OCI-LY1 (cell line): ENCODE results near the gene L3MBTL2.

Experiments used
- H2AFZ ChIP-seq: fragments of 200-600 bp; sonication (generic), shearing (Covaris generic); 2 replicates; pipeline ENCODE4 v1.6.0; 2014; ENCODE audit warnings: antibody characterized with exemption, mild to moderate bottlenecking, low read length
- H3F3A ChIP-seq: fragments of 200-600 bp; sonication (generic), shearing (Covaris generic); 2 replicates; pipeline ENCODE4 v1.6.0; 2014; ENCODE audit warnings: mild to moderate bottlenecking, antibody characterized with exemption, low read length, moderate library complexity; ENCODE audit not compliant: insufficient read depth
- H3K27ac ChIP-seq: fragments of 200-600 bp; sonication (generic); 2 replicates; pipeline ENCODE4 v1.5.1; 2014; ENCODE audit warnings: low read length, mixed run types, mild to moderate bottlenecking, low read depth; ENCODE audit not compliant: poor library complexity, severe bottlenecking
- H3K27me3 ChIP-seq: fragments of 200-600 bp; sonication (generic); 2 replicates; pipeline ENCODE4 v1.6.0; 2014; ENCODE audit warnings: antibody characterized with exemption, mild to moderate bottlenecking, low read length, moderate library complexity; ENCODE audit not compliant: insufficient read depth
- H3K36me3 ChIP-seq: fragments of 200-600 bp; sonication (generic); 2 replicates; pipeline ENCODE4 v1.6.1; 2014; ENCODE audit warnings: mild to moderate bottlenecking, antibody characterized with exemption, low read length, moderate library complexity, mixed read lengths; ENCODE audit not compliant: insufficient read depth
- H3K4me1 ChIP-seq: fragments of 200-600 bp; sonication (generic); 2 replicates; pipeline ENCODE4 v1.5.1; 2014; ENCODE audit warnings: mild to moderate bottlenecking, low read length, moderate library complexity; ENCODE audit not compliant: insufficient read depth, severe bottlenecking
- H3K4me2 ChIP-seq: fragments of 200-600 bp; sonication (generic), shearing (Covaris generic); 2 replicates; pipeline ENCODE4 v1.6.1; 2014; ENCODE audit warnings: low read length
- H3K4me3 ChIP-seq: fragments of 200-600 bp; sonication (generic); 2 replicates; pipeline ENCODE4 v1.5.1; 2014; ENCODE audit warnings: low read length, low read depth, mild to moderate bottlenecking, mixed read lengths; ENCODE audit not compliant: poor library complexity, severe bottlenecking
- H3K79me2 ChIP-seq: fragments of 200-600 bp; shearing (Covaris generic); 2 replicates; pipeline ENCODE4 v1.6.1; 2016; ENCODE audit warnings: mixed run types, low read length, mixed read lengths; ENCODE audit not compliant: insufficient read depth
- H3K9ac ChIP-seq: fragments of 200-600 bp; sonication (generic), shearing (Covaris generic); 2 replicates; pipeline ENCODE4 v1.6.1; 2014; ENCODE audit warnings: mild to moderate bottlenecking, low read length, mixed read lengths
- H3K9me2 ChIP-seq: fragments of 200-600 bp; sonication (generic), shearing (Covaris generic); 2 replicates; pipeline ENCODE4 v1.6.1; 2014; ENCODE audit warnings: low read depth, mild to moderate bottlenecking, low read length, mixed read lengths
- H3K9me3 ChIP-seq: fragments of 200-600 bp; shearing (Covaris generic); 2 replicates; pipeline ENCODE4 v1.6.1; 2014; ENCODE audit warnings: low read length, mixed read lengths
- H4K20me1 ChIP-seq: fragments of 200-600 bp; sonication (generic), shearing (Covaris generic); 2 replicates; pipeline ENCODE4 v1.6.0; 2016; ENCODE audit warnings: mild to moderate bottlenecking, low read length; ENCODE audit not compliant: insufficient read depth
- EZH2 ChIP-seq: fragments of 200-600 bp; sonication (generic), shearing (Covaris generic); IDR thresholded peaks from 2 replicates; pipeline ENCODE4 v1.8.0; 2017; ENCODE audit warnings: borderline replicate concordance, mixed run types, mild to moderate bottlenecking, antibody characterized with exemption, low read length, moderate library complexity, mixed read lengths
- TF ChIP-seq, protein P1 (sequence below): fragments of 200-600 bp; sonication (generic), shearing (Covaris generic); IDR thresholded peaks from 2 replicates; pipeline ENCODE4 v1.5.1; 2017; ENCODE audit warnings: mild to moderate bottlenecking, antibody characterized with exemption, low read length, moderate library complexity, mixed read lengths

L3MBTL2 gene

DNA sequence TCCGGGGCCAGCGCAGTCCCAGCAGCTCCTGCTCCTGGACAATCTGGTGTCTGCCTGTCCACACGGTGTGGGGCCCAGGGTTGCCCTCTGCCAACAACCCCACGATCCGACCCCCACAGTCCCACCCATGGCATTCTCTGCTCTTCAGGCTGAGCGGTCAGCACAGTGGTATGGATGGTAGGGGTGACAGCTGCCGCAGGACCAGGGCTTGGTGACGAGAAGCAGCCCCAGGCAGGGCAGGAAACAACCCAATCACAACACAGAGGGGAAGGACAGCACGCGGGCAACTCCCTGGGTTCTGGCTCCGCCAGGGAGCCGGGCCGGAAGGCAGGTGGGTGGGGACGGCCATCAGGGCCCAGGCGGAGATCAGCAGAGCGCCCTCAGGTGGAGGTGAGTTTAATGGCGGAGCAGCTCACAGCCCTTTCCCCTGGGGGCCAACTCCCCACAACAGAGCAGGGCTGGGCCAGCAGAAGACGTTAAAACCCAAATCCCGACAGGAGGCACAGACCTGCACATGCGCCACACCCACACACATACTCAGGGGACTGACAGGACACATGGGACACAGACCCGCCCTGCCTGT is 40.9 kb downstream of the L3MBTL2 start:
- H3K27ac ChIP-seq: no peak overlapping the region
- H3K9ac ChIP-seq: no peak overlapping the region
- H3K36me3 ChIP-seq: peaks cover 53% of the 10 kb centered on the region
- no peak for TF ChIP-seq EZH2
- TF ChIP-seq, protein P1, sequence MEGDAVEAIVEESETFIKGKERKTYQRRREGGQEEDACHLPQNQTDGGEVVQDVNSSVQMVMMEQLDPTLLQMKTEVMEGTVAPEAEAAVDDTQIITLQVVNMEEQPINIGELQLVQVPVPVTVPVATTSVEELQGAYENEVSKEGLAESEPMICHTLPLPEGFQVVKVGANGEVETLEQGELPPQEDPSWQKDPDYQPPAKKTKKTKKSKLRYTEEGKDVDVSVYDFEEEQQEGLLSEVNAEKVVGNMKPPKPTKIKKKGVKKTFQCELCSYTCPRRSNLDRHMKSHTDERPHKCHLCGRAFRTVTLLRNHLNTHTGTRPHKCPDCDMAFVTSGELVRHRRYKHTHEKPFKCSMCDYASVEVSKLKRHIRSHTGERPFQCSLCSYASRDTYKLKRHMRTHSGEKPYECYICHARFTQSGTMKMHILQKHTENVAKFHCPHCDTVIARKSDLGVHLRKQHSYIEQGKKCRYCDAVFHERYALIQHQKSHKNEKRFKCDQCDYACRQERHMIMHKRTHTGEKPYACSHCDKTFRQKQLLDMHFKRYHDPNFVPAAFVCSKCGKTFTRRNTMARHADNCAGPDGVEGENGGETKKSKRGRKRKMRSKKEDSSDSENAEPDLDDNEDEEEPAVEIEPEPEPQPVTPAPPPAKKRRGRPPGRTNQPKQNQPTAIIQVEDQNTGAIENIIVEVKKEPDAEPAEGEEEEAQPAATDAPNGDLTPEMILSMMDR: peak; percentile 34; the same call in 1 of the 2 replicates
- H3K79me2 ChIP-seq: no peaks in the 10 kb centered on the region
- H3K4me1 ChIP-seq: no peaks in the 10 kb centered on the region
- no peaks in the 10 kb centered on the region for H3K9me3 ChIP-seq
- no peaks in the 10 kb centered on the region for H3K9me2 ChIP-seq
- no peaks in the 10 kb centered on the region; the same call in 1 of the 2 replicates for H3F3A ChIP-seq
- no peaks in the 10 kb centered on the region for H4K20me1 ChIP-seq
- no peaks in the 10 kb centered on the region for H3K27me3 ChIP-seq
- no peak overlapping the region for H3K4me3 ChIP-seq
- no peak overlapping the region for H2AFZ ChIP-seq
- H3K4me2 ChIP-seq: no peak overlapping the region

DNA sequence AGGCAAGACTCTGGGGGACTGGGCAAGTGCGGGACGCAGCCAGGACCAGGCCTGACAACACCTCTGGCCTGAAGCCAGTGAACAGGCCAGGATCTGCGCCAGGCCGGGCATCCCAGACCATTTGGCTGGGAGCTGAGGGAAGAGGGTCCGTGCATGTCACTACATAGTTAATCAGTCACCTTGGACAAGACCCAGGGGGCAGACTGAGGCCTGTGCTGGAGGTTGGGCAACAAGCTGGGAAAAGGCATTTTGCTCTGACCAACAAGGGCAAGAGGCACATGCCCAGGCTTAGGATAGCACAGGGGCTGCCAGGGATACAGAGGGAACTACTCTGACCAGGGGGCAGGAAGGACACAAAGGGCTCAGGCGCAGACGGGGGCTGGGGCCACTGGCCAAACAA is 42.6 kb downstream of the L3MBTL2 start:
- Histone ChIP-seq H2AFZ (no peak overlapping the region), H3K4me2 (no peak overlapping the region), H3K4me3 (no peak overlapping the region), H3K27ac (no peak overlapping the region), H3K79me2 (no peaks in the 10 kb centered on the region), H3K27me3 (no peaks in the 10 kb centered on the region), H3K9ac (no peak overlapping the region), H3K9me3 (no peaks in the 10 kb centered on the region), H4K20me1 (no peaks in the 10 kb centered on the region), H3K9me2 (no peaks in the 10 kb centered on the region), H3K36me3 (peaks cover 69% of the 10 kb centered on the region), H3K4me1 (no peaks in the 10 kb centered on the region), H3F3A (no peaks in the 10 kb centered on the region; the same call in 1 of the 2 replicates)
- no peak for TF ChIP-seq EZH2
- TF ChIP-seq, protein P1: no peak

DNA sequence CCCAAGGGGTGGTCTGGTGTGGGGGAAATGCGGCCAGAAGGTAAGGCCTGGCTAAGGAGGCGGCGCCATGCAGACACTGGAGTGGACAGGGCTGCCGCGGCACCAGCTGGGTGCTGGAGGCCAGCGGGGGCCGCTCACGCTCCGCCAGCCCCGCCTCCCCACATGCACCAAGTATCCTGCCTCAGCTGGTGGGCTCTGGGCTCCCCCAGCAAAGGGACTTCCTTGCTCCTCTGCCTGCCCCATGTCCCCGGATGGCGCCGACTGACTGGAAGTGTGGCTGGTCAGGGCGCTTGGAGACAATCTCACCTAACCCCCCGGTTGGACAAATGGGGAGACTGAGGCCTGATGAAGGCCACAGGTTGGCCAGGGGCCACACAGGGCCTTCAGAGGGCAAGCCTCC is 43.2 kb downstream of the L3MBTL2 start:
- Histone ChIP-seq H3K4me3 (no peak overlapping the region), H4K20me1 (no peaks in the 10 kb centered on the region), H2AFZ (no peak overlapping the region), H3K9me2 (no peaks in the 10 kb centered on the region), H3F3A (no peaks in the 10 kb centered on the region; the same call in 1 of the 2 replicates), H3K79me2 (no peaks in the 10 kb centered on the region), H3K4me2 (no peak overlapping the region), H3K27me3 (no peaks in the 10 kb centered on the region), H3K36me3 (peaks cover 75% of the 10 kb centered on the region), H3K27ac (no peak overlapping the region), H3K9me3 (no peaks in the 10 kb centered on the region), H3K4me1 (no peaks in the 10 kb centered on the region), H3K9ac (no peak overlapping the region)
- no peak for TF ChIP-seq EZH2
- TF ChIP-seq, protein P1: no peak
